Neural cell (in vitro differentiated cells): ENCODE measurements around the gene LRCOL1. TPM values are rescaled to one million over a fixed set of nuclear protein-coding genes. Genes with fewer than 3 reads are reported as not detected.

Source experiments
- H2AFZ ChIP-seq: fragments of 200-600, 300-800 bp; sonication (generic), shearing (Covaris generic); 2 replicates; pipeline ENCODE4 v1.6.0; 2014; ENCODE audit warnings: low read depth, mild to moderate bottlenecking, antibody characterized with exemption, low read length, moderate library complexity
- H3F3A ChIP-seq: fragments of 200-600 bp; shearing (Covaris generic); 2 replicates; pipeline ENCODE4 v1.6.1; 2016; ENCODE audit warnings: mild to moderate bottlenecking, moderate library complexity, mixed read lengths, antibody characterized with exemption, low read length; ENCODE audit not compliant: insufficient read depth, poor library complexity, severe bottlenecking
- H3K27ac ChIP-seq: fragments of 200-600, 300-800 bp; sonication (generic), shearing (Covaris generic); 2 replicates; pipeline ENCODE4 v1.5.1; 2014; ENCODE audit warnings: mild to moderate bottlenecking, low read length, moderate library complexity
- H3K27me3 ChIP-seq: fragments of 300-800, 200-600 bp; sonication (generic), shearing (Covaris generic); 2 replicates; pipeline ENCODE4 v1.6.0; 2014; ENCODE audit warnings: mild to moderate bottlenecking, low read depth, low read length, moderate library complexity; ENCODE audit not compliant: insufficient read depth
- H3K36me3 ChIP-seq: fragments of 300-800, 200-600 bp; sonication (generic), shearing (Covaris generic); 2 replicates; pipeline ENCODE4 v1.5.1; 2014; ENCODE audit warnings: mild to moderate bottlenecking, antibody characterized with exemption, low read length, moderate library complexity; ENCODE audit not compliant: insufficient read depth
- H3K4me2 ChIP-seq: fragments of 300-800, 200-600 bp; sonication (generic), shearing (Covaris generic); 2 replicates; pipeline ENCODE4 v1.6.0; 2014; ENCODE audit warnings: mild to moderate bottlenecking, low read length
- H3K4me3 ChIP-seq: fragments of 300-800, 200-600 bp; sonication (generic), shearing (Covaris generic); 2 replicates; pipeline ENCODE4 v1.5.1; 2014; ENCODE audit warnings: mild to moderate bottlenecking, low read length, moderate library complexity
- H3K79me2 ChIP-seq: fragments of 200-600 bp; shearing (Covaris generic); replicated peaks from 2 replicates; pipeline ENCODE4 v1.6.0; 2014; ENCODE audit warnings: mild to moderate bottlenecking, low read length, moderate library complexity; ENCODE audit not compliant: insufficient read depth
- H3K9ac ChIP-seq: fragments of 300-800, 200-600 bp; sonication (generic), shearing (Covaris generic); 2 replicates; pipeline ENCODE4 v1.6.1; 2016; ENCODE audit warnings: mild to moderate bottlenecking, low read length, mixed read lengths
- H3K9me2 ChIP-seq: fragments of 200-600 bp; shearing (Covaris generic); 2 replicates; pipeline ENCODE4 v1.6.1; 2016; ENCODE audit warnings: mild to moderate bottlenecking, low read length, mixed read lengths; ENCODE audit not compliant: insufficient read depth
- H3K9me3 ChIP-seq: fragments of 200-600, 300-800 bp; sonication (generic), shearing (Covaris generic); 2 replicates; pipeline ENCODE4 v1.6.1; 2016; ENCODE audit warnings: mild to moderate bottlenecking, mixed run types, low read length, moderate library complexity, mixed read lengths
- H4K20me1 ChIP-seq: fragments of 200-600 bp; shearing (Covaris generic); 2 replicates; pipeline ENCODE4 v1.6.1; 2016; ENCODE audit warnings: mild to moderate bottlenecking, mixed run types; ENCODE audit not compliant: insufficient read depth
- EP300 ChIP-seq: fragments of 450-650 bp; conservative IDR thresholded peaks from 2 replicates; pipeline ENCODE4 v1.6.1; 2014; ENCODE audit warnings: antibody characterized with exemption, mild to moderate bottlenecking, moderate library complexity; ENCODE audit not compliant: poor library complexity, severe bottlenecking
- EZH2 ChIP-seq: fragments of 200-600, 300-800 bp; shearing (Covaris generic), sonication (generic); IDR thresholded peaks from 2 replicates; pipeline ENCODE4 v1.6.1; 2014; ENCODE audit warnings: antibody characterized with exemption, low read length, borderline replicate concordance, mild to moderate bottlenecking; ENCODE audit not compliant: insufficient read depth, poor library complexity, severe bottlenecking
- MXI1 ChIP-seq: fragments of 450-650 bp; conservative IDR thresholded peaks from 2 replicates; pipeline ENCODE4 v1.6.1; 2014; ENCODE audit warnings: antibody characterized with exemption, mild to moderate bottlenecking; ENCODE audit not compliant: poor library complexity, severe bottlenecking
- POLR2AphosphoS5 ChIP-seq: IDR thresholded peaks from 2 replicates; pipeline ENCODE4 v1.6.1; 2012
- RAD21 ChIP-seq: fragments of 450-650 bp; conservative IDR thresholded peaks from 2 replicates; pipeline ENCODE4 v1.6.1; 2014; ENCODE audit warnings: antibody characterized with exemption, mild to moderate bottlenecking, moderate library complexity
- SMC3 ChIP-seq: fragments of 450-650 bp; conservative IDR thresholded peaks from 2 replicates; pipeline ENCODE4 v1.6.1; 2014; ENCODE audit warnings: antibody characterized with exemption, mild to moderate bottlenecking, moderate library complexity; ENCODE audit not compliant: poor library complexity
- TAF1 ChIP-seq: IDR thresholded peaks from 2 replicates; pipeline ENCODE4 v1.6.1; 2012; ENCODE audit warnings: low read depth
- polyA plus RNA-seq: library from polyadenylated mRNA; depleted of rRNA; stranded (reverse); fragments of >200 nt; gene quantifications from 2 replicates; pipeline ENCODE4 v1.2.3, GENCODE V29; 2014
- TF ChIP-seq, protein P1 (sequence below): IDR thresholded peaks from 2 replicates; pipeline ENCODE4 v1.6.1; 2012; ENCODE audit warnings: borderline replicate concordance
- TF ChIP-seq, protein P2 (sequence below): fragments of 450-650 bp; IDR thresholded peaks from 2 replicates; pipeline ENCODE4 v1.5.1; 2014; ENCODE audit warnings: antibody characterized with exemption, mild to moderate bottlenecking, moderate library complexity; ENCODE audit not compliant: poor library complexity, severe bottlenecking

Gene LRCOL1
- polyA plus RNA-seq, 1 donor from 2014 or later = not detected

DNA sequence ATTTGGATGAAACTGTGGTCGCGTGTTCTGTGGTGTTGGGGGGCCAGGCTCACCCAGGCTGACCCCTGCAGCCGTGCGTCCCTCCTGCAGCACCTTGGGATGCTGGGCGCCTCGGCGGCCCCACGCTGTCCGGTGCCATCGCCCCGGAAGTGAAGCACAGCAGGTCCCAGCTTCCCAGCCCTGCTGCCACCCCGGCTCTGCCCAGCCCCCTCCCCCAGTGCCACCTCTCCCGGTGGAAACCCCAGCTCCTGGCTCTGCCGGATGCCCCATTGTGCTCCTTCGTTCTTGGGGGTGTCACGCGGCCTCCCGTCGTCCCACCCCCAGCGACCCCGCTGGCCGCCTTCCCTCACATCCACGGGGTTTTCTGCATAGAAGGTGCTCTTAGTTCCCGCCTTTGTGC lies 25.2 kb downstream of the LRCOL1 start:
- no peak for TF ChIP-seq EZH2
- no peak for TF ChIP-seq MXI1
- no peak for TF ChIP-seq SMC3
- TF ChIP-seq, protein P1, sequence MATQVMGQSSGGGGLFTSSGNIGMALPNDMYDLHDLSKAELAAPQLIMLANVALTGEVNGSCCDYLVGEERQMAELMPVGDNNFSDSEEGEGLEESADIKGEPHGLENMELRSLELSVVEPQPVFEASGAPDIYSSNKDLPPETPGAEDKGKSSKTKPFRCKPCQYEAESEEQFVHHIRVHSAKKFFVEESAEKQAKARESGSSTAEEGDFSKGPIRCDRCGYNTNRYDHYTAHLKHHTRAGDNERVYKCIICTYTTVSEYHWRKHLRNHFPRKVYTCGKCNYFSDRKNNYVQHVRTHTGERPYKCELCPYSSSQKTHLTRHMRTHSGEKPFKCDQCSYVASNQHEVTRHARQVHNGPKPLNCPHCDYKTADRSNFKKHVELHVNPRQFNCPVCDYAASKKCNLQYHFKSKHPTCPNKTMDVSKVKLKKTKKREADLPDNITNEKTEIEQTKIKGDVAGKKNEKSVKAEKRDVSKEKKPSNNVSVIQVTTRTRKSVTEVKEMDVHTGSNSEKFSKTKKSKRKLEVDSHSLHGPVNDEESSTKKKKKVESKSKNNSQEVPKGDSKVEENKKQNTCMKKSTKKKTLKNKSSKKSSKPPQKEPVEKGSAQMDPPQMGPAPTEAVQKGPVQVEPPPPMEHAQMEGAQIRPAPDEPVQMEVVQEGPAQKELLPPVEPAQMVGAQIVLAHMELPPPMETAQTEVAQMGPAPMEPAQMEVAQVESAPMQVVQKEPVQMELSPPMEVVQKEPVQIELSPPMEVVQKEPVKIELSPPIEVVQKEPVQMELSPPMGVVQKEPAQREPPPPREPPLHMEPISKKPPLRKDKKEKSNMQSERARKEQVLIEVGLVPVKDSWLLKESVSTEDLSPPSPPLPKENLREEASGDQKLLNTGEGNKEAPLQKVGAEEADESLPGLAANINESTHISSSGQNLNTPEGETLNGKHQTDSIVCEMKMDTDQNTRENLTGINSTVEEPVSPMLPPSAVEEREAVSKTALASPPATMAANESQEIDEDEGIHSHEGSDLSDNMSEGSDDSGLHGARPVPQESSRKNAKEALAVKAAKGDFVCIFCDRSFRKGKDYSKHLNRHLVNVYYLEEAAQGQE = no peak
- TF ChIP-seq, protein P2, sequence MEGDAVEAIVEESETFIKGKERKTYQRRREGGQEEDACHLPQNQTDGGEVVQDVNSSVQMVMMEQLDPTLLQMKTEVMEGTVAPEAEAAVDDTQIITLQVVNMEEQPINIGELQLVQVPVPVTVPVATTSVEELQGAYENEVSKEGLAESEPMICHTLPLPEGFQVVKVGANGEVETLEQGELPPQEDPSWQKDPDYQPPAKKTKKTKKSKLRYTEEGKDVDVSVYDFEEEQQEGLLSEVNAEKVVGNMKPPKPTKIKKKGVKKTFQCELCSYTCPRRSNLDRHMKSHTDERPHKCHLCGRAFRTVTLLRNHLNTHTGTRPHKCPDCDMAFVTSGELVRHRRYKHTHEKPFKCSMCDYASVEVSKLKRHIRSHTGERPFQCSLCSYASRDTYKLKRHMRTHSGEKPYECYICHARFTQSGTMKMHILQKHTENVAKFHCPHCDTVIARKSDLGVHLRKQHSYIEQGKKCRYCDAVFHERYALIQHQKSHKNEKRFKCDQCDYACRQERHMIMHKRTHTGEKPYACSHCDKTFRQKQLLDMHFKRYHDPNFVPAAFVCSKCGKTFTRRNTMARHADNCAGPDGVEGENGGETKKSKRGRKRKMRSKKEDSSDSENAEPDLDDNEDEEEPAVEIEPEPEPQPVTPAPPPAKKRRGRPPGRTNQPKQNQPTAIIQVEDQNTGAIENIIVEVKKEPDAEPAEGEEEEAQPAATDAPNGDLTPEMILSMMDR = no peak
- TF ChIP-seq POLR2AphosphoS5 = no peak
- no peak for TF ChIP-seq RAD21
- TF ChIP-seq EP300 = no peak
- TF ChIP-seq TAF1 = no peak
- no peaks in the 10 kb centered on the region for H3K79me2 ChIP-seq
- no peaks in the 10 kb centered on the region for H3K9me2 ChIP-seq
- H3K4me3 ChIP-seq = no peak overlapping the region
- no peaks in the 10 kb centered on the region for H3F3A ChIP-seq
- no peaks in the 10 kb centered on the region for H3K27me3 ChIP-seq
- H4K20me1 ChIP-seq = no peaks in the 10 kb centered on the region
- H3K36me3 ChIP-seq = no peaks in the 10 kb centered on the region
- no peak overlapping the region for H2AFZ ChIP-seq
- H3K9ac ChIP-seq = no peak overlapping the region
- no peak overlapping the region for H3K27ac ChIP-seq
- peaks cover 4% of the 10 kb centered on the region for H3K9me3 ChIP-seq
- no peak overlapping the region for H3K4me2 ChIP-seq

DNA sequence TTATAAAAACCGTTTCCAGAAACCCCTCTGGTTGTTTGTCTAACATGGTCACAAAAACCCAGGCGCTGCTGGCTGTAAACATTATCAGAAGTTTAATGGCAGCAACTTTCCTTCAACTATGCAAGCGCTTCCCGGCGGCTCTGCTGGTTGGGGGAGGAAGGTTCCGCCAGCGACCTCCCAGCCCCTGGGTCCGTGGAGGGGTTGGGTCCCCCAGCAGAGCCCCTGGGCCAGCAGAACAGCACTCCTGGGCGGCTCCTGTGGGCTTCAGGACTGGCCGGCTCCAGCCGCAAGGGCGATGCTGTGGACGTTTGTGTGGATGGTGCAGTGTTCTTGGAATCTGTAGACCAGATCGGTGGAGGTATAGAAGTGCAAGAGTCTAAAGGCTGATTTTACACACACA lies 26.0 kb downstream of the LRCOL1 start:
- Histone ChIP-seq H3K4me2 (no peak overlapping the region), H4K20me1 (no peaks in the 10 kb centered on the region), H3F3A (no peaks in the 10 kb centered on the region), H3K9me3 (peaks cover 4% of the 10 kb centered on the region), H3K36me3 (no peaks in the 10 kb centered on the region), H3K4me3 (no peak overlapping the region), H3K27me3 (no peaks in the 10 kb centered on the region), H3K9ac (no peak overlapping the region), H3K79me2 (no peaks in the 10 kb centered on the region), H2AFZ (no peak overlapping the region), H3K27ac (no peak overlapping the region), H3K9me2 (no peaks in the 10 kb centered on the region)
- TF ChIP-seq MXI1 = no peak
- TF ChIP-seq, protein P1 = no peak
- no peak for TF ChIP-seq RAD21
- TF ChIP-seq EP300 = no peak
- TF ChIP-seq, protein P2 = no peak
- TF ChIP-seq POLR2AphosphoS5 = no peak
